Measurements from ENCODE around the gene SLC27A4. TPM values are rescaled to one million over a fixed set of nuclear protein-coding genes. Genes with fewer than 3 reads are reported as not detected.

The SLC27A4 gene
- total RNA-seq, 3 donors from 2014 or later, result 51.3 to 59.0 (median 56.0) TPM

GRCh38 chr9:128399861-128400260, 59.5 kb downstream of the SLC27A4 start:
- no peak for ATAC-seq
- no peaks in the 10 kb centered on the region for H3K36me3 Mint-ChIP-seq (ENCODE audit: insufficient read depth)
- H3K9me3 Mint-ChIP-seq, result no peaks in the 10 kb centered on the region

GRCh38 chr9:128404560-128404959, 64.2 kb downstream of the SLC27A4 start:
- H3K9me3 Mint-ChIP-seq, result no peaks in the 10 kb centered on the region
- no peaks in the 10 kb centered on the region for H3K36me3 Mint-ChIP-seq (ENCODE audit: insufficient read depth)
- H3K4me3 Mint-ChIP-seq, result no peak overlapping the region

More at GRCh38 chr9:128399861-128400260, 59.5 kb downstream of the SLC27A4 start:
- no peaks in the 10 kb centered on the region for H3K4me1 Mint-ChIP-seq (ENCODE audit: low read depth)
- no peak overlapping the region for H3K4me3 Mint-ChIP-seq
- H3K27me3 Mint-ChIP-seq (ENCODE audit: low read depth), result no peaks in the 10 kb centered on the region
- no peak for DNase-seq

GRCh38 chr9:128405077-128405779, 64.9 kb downstream of the SLC27A4 start:
- Mint-ChIP-seq H3K4me3 (no peak overlapping the region), H3K36me3 (ENCODE audit: insufficient read depth) (no peaks in the 10 kb centered on the region), H3K27me3 (ENCODE audit: low read depth) (peaks cover 27% of the 10 kb centered on the region), H3K4me1 (ENCODE audit: low read depth) (no peaks in the 10 kb centered on the region), H3K9me3 (no peaks in the 10 kb centered on the region)
- no peak for DNase-seq
- ATAC-seq, result no peak

More at GRCh38 chr9:128404560-128404959, 64.2 kb downstream of the SLC27A4 start:
- DNase-seq, result no peak
- Mint-ChIP-seq H3K4me1 (ENCODE audit: low read depth) (no peaks in the 10 kb centered on the region), H3K27me3 (ENCODE audit: low read depth) (peaks cover 20% of the 10 kb centered on the region)
- no peak for ATAC-seq

- DNase-seq, result no peak
- no peaks in the 10 kb centered on the region for H3K9me3 Mint-ChIP-seq
- no peak overlapping the region for H3K4me3 Mint-ChIP-seq
- peaks cover 29% of the 10 kb centered on the region for H3K27me3 Mint-ChIP-seq (ENCODE audit: low read depth)
- H3K4me1 Mint-ChIP-seq (ENCODE audit: low read depth), result no peaks in the 10 kb centered on the region
- ATAC-seq, result no peak
- no peaks in the 10 kb centered on the region for H3K36me3 Mint-ChIP-seq (ENCODE audit: insufficient read depth)
These were observed 65.4 kb downstream of the SLC27A4 start for GRCh38 chr9:128405780-128406171.

GRCh38 chr9:128406848-128407391, 66.6 kb downstream of the SLC27A4 start:
- H3K4me1 Mint-ChIP-seq (ENCODE audit: low read depth), result no peaks in the 10 kb centered on the region
- no peaks in the 10 kb centered on the region for H3K36me3 Mint-ChIP-seq (ENCODE audit: insufficient read depth)
- no peaks in the 10 kb centered on the region for H3K9me3 Mint-ChIP-seq
- no peak overlapping the region for H3K4me3 Mint-ChIP-seq
- DNase-seq (no peak), ATAC-seq (no peak)
- H3K27me3 Mint-ChIP-seq (ENCODE audit: low read depth), result peaks cover 38% of the 10 kb centered on the region

- no peak overlapping the region for H3K4me3 Mint-ChIP-seq
- peaks cover 46% of the 10 kb centered on the region for H3K27me3 Mint-ChIP-seq (ENCODE audit: low read depth)
- ATAC-seq (no peak), DNase-seq (no peak)
- H3K9me3 Mint-ChIP-seq, result no peaks in the 10 kb centered on the region
- H3K36me3 Mint-ChIP-seq (ENCODE audit: insufficient read depth), result no peaks in the 10 kb centered on the region
- no peaks in the 10 kb centered on the region for H3K4me1 Mint-ChIP-seq (ENCODE audit: low read depth)
These were observed 68.7 kb downstream of the SLC27A4 start for GRCh38 chr9:128408963-128409431.

- peaks cover 51% of the 10 kb centered on the region for H3K27me3 Mint-ChIP-seq (ENCODE audit: low read depth)
- ATAC-seq (no peak), DNase-seq (no peak)
- H3K36me3 Mint-ChIP-seq (ENCODE audit: insufficient read depth), result no peaks in the 10 kb centered on the region
- no peak overlapping the region for H3K4me3 Mint-ChIP-seq
- no peaks in the 10 kb centered on the region for H3K4me1 Mint-ChIP-seq (ENCODE audit: low read depth)
- H3K9me3 Mint-ChIP-seq, result no peaks in the 10 kb centered on the region
These were observed 69.1 kb downstream of the SLC27A4 start for GRCh38 chr9:128409450-128409849.

GRCh38 chr9:128409978-128410377, 69.7 kb downstream of the SLC27A4 start:
- Mint-ChIP-seq H3K27me3 (ENCODE audit: low read depth) (peaks cover 55% of the 10 kb centered on the region), H3K4me1 (ENCODE audit: low read depth) (no peaks in the 10 kb centered on the region), H3K36me3 (ENCODE audit: insufficient read depth) (no peaks in the 10 kb centered on the region), H3K4me3 (no peak overlapping the region), H3K9me3 (no peaks in the 10 kb centered on the region)
- ATAC-seq (no peak), DNase-seq (no peak)

Other genes starting within 250 kb of the SLC27A4 start
- 100 to 1,000 TPM; 123 to 132 (median 123) TPM for gene PTGES2, start 212.8 kb upstream of the SLC27A4 start, total RNA-seq
- gene LCN2, start 191.1 kb upstream of the SLC27A4 start, total RNA-seq, result not detected
- 10 to 100 TPM; 71.0 to 72.7 (median 71.6) TPM for gene BBLN, start 180.3 kb upstream of the SLC27A4 start, total RNA-seq
- 100 to 1,000 TPM; 117 to 128 (median 124) TPM for gene CIZ1, start 149.0 kb upstream of the SLC27A4 start, total RNA-seq
- gene DNM1, start 137.1 kb upstream of the SLC27A4 start, total RNA-seq, result under 1 TPM; 0.32 to 0.43 (median 0.40) TPM
- 10 to 100 TPM; 39.4 to 48.2 (median 46.5) TPM for gene GOLGA2, start 64.5 kb upstream of the SLC27A4 start, total RNA-seq
- 10 to 100 TPM; 18.6 to 19.5 (median 19.1) TPM for gene SWI5, start 64.3 kb upstream of the SLC27A4 start, total RNA-seq
- 10 to 100 TPM; 64.6 to 71.7 (median 69.7) TPM for gene TRUB2, start 18.1 kb upstream of the SLC27A4 start, total RNA-seq
- 10 to 100 TPM; 60.7 to 63.9 (median 62.4) TPM for gene COQ4, start 17.7 kb upstream of the SLC27A4 start, total RNA-seq
- gene URM1, start 30.8 kb downstream of the SLC27A4 start, total RNA-seq, result 100 to 1,000 TPM in 2 of 3 donors, 10 to 100 TPM in 1; 93.3 to 106 (median 104) TPM
- under 1 TPM; 0.30 to 0.63 (median 0.34) TPM for gene CERCAM, start 80.3 kb downstream of the SLC27A4 start, total RNA-seq
- gene ODF2, start 115.5 kb downstream of the SLC27A4 start, total RNA-seq, result 10 to 100 TPM; 54.1 to 58.5 (median 56.0) TPM
- 10 to 100 TPM; 39.3 to 42.2 (median 41.9) TPM for gene GLE1, start 164.2 kb downstream of the SLC27A4 start, total RNA-seq
- gene SPTAN1, start 212.1 kb downstream of the SLC27A4 start, total RNA-seq, result 100 to 1,000 TPM; 110 to 132 (median 118) TPM

All from activated T-cell treated with anti-CD3 and anti-CD28 coated beads, Interleukin-2, amount 50 U/mL, for 4 hours (primary cell).